ENCODE data around the gene RAB11FIP4. TPM values are rescaled to one million over a fixed set of nuclear protein-coding genes. Genes with fewer than 3 reads are reported as not detected.

The RAB11FIP4 gene
- total and polyA plus RNA-seq, 9 of the 15 experiments (the other 6 are each of a cell fraction or from before 2014, with no cell fraction given): 0.62 to 16.6 (median 8.9) TPM

- no peak for TF ChIP-seq ZNF324 (CRISPR knock-in tag; IDR thresholded peaks at IDR 0.05)
Measured at GRCh38 chr17:31459716-31460115, 68.2 kb downstream of the RAB11FIP4 start (continued).

GRCh38 chr17:31460226-31460721 lies 68.8 kb downstream of the RAB11FIP4 start:
- Histone ChIP-seq H3K4me1 (replicated peaks in 1 of 2; ENCODE audit: control insufficient read depth in 2 of 2, insufficient read depth in 2 of 2, low read length in 2 of 2) (peaks cover 26 to 30% of the 10 kb centered on the region in 2 experiments), H3K4me2 (ENCODE audit: insufficient read depth, low read length) (no peak overlapping the region), H3K27me3 (ENCODE audit: control insufficient read depth in 2 of 2, insufficient read depth in 2 of 2, low read length in 2 of 2) (no peaks in the 10 kb centered on the region), H3K36me3 (ENCODE audit: control insufficient read depth, insufficient read depth, low read length) (no peaks in the 10 kb centered on the region), H4K20me1 (replicated peaks; ENCODE audit: control insufficient read depth, insufficient read depth, low read length) (no peaks in the 10 kb centered on the region), H2AFZ (ENCODE audit: low read depth, low read length) (no peak overlapping the region), H3K79me2 (ENCODE audit: control insufficient read depth, insufficient read depth, low read length) (no peaks in the 10 kb centered on the region), H3K9ac (ENCODE audit: insufficient read depth in 1 of 2, low read depth in 2 of 2, low read length in 2 of 2) (no peak overlapping the region), H3K4me3 (no peak overlapping the region), H3K9me1 (ENCODE audit: control insufficient read depth, insufficient read depth, low read length) (no peaks in the 10 kb centered on the region), H3K27ac (ENCODE audit: extremely low read depth, low read depth, low read length) (no peak overlapping the region), H3K9me3 (replicated peaks; ENCODE audit: control insufficient read depth, insufficient read depth, low read depth, low read length) (no peaks in the 10 kb centered on the region)
- no TSS peak for BruUV-seq (replicated peaks)
- intact Hi-C loops (cut with micrococcal nuclease) (no loop called here), in situ Hi-C loops (cut with MboI) (no loop called here)
- ATAC-seq (no peak), FAIRE-seq (no peak), DNase-seq (ENCODE audit: extremely low read depth in 1 of 4, low spot score in 3 of 4) (no peak)
- ChIA-PET CTCF (ENCODE audit: low intra/inter-chr PET ratio) (no interaction called here), POLR2A (interaction anchor here (0.6 kb wide), 1 partner anchor 21 kb away, joined by 3 read pairs; no protein-coding TSS in a partner anchor)
- WGBS (ENCODE audit: insufficient coverage, low coverage, missing lambda C conversion rate): 44% methylated on average over 6 of the region's 6 CpGs
- TF ChIP-seq MXI1 (IDR thresholded peaks at IDR 0.05; ENCODE audit: low read depth, low read length): no peak
- TF ChIP-seq ZNF316 (IDR thresholded peaks at IDR 0.05): no peak
- TF ChIP-seq MAFK (IDR thresholded peaks at IDR 0.05; ENCODE audit: low read length): no peak
- TF ChIP-seq ZNF408 (CRISPR knock-in tag; IDR thresholded peaks at IDR 0.05; ENCODE audit: low read depth): no peak
- no peak for TF ChIP-seq USF1 (CRISPR knock-in tag; IDR thresholded peaks at IDR 0.05)
- no peak for TF ChIP-seq ETV6 (IDR thresholded peaks at IDR 0.05; ENCODE audit: borderline replicate concordance in 1 of 2, low read depth in 2 of 2, low read length in 1 of 2)
- TF ChIP-seq ETV6 (CRISPR knock-in tag; IDR thresholded peaks at IDR 0.05; ENCODE audit: borderline replicate concordance): no peak
- no peak for TF ChIP-seq ZNF280B (CRISPR knock-in tag; IDR thresholded peaks at IDR 0.05)
- TF ChIP-seq CSDE1 (IDR thresholded peaks at IDR 0.05): no peak

All from K562 (cell line).